Adipocyte (in vitro differentiated cells): ENCODE measurements around the gene STAB1.
"Not testable (repeated sequence)": the region's sequence is repeated elsewhere in the genome, so short reads cannot be mapped to it uniquely, and the experiment has no call there.

Experiments used
- DNase-seq: peaks from one replicate; pipeline ENCODE4 v3.0.0-alpha.2; 2015; ENCODE audit warnings: low read depth
- H3K27me3 ChIP-seq: replicated peaks from 2 replicates; pipeline ENCODE4 v1.7.0; 2013; ENCODE audit warnings: mild to moderate bottlenecking, low read length, moderate library complexity; ENCODE audit not compliant: control insufficient read depth, insufficient read depth
- H3K36me3 ChIP-seq: 2 replicates; pipeline ENCODE4 v1.7.0; 2013; ENCODE audit warnings: low read length, mild to moderate bottlenecking, moderate library complexity; ENCODE audit not compliant: control insufficient read depth, insufficient read depth, severe bottlenecking
- H3K4me1 ChIP-seq: 2 replicates; pipeline ENCODE4 v1.7.0; 2013; ENCODE audit warnings: mild to moderate bottlenecking, low read length, moderate library complexity; ENCODE audit not compliant: control insufficient read depth, insufficient read depth
- H3K4me3 ChIP-seq: 2 replicates; pipeline ENCODE4 v1.7.0; 2013; ENCODE audit warnings: mild to moderate bottlenecking, low read length, moderate library complexity
- H3K9ac ChIP-seq: 2 replicates; pipeline ENCODE4 v1.7.0; 2013; ENCODE audit warnings: mild to moderate bottlenecking, low read length, moderate library complexity
- H3K9me3 ChIP-seq: 2 replicates; pipeline ENCODE4 v1.7.0; 2013; ENCODE audit warnings: mild to moderate bottlenecking, low read length, moderate library complexity; ENCODE audit not compliant: control insufficient read depth

Gene STAB1

DNA sequence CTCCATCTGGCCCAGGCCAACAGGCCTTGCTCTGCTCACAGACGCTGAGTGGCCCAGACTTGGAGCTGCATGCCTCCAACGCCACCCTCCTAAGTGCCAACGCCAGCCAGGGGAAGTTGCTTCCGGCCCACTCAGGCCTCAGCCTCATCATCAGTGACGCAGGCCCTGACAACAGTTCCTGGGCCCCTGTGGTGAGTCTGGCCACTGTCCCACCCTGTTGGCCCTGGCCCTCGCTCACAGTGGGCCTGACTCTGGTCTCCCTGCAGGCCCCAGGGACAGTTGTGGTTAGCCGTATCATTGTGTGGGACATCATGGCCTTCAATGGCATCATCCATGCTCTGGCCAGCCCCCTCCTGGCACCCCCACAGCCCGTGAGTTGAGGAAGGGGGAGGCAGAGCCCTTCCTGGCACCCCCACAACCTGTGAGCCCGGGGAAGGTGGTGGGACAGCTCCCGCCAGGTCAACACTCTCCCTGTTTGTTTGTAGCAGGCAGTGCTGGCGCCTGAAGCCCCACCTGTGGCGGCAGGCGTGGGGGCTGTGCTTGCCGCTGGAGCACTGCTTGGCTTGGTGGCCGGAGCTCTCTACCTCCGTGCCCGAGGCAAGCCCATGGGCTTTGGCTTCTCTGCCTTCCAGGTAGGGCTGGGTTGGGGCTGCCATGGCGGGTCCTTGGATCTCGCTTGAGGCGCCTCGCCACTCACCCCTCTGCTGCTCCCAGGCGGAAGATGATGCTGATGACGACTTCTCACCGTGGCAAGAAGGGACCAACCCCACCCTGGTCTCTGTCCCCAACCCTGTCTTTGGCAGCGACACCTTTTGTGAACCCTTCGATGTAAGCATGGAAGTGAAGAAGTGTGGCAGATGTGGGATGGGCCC is 28.5 kb downstream of the STAB1 start:
- H3K27me3 ChIP-seq = no peaks in the 10 kb centered on the region
- no peak overlapping the region for H3K9ac ChIP-seq
- H3K36me3 ChIP-seq = peaks cover 25% of the 10 kb centered on the region
- H3K4me3 ChIP-seq = no peak overlapping the region
- peaks cover 11% of the 10 kb centered on the region for H3K4me1 ChIP-seq
- no peaks in the 10 kb centered on the region for H3K9me3 ChIP-seq
- no peak for DNase-seq

GRCh38 chr3:52524258-52524751 is 29.2 kb downstream of the STAB1 start:
- Histone ChIP-seq H3K4me3 (no peak overlapping the region), H3K9ac (no peak overlapping the region), H3K36me3 (peaks cover 30% of the 10 kb centered on the region), H3K9me3 (no peaks in the 10 kb centered on the region), H3K4me1 (peaks cover 12% of the 10 kb centered on the region), H3K27me3 (no peaks in the 10 kb centered on the region)
- DNase-seq = no peak

- DNase-seq = no peak
Measured at GRCh38 chr3:52524752-52525679, 29.9 kb downstream of the STAB1 start.

GRCh38 chr3:52525680-52526561 is 30.8 kb downstream of the STAB1 start:
- Histone ChIP-seq H3K27me3 (no peaks in the 10 kb centered on the region), H3K4me3 (no peak overlapping the region), H3K9me3 (no peaks in the 10 kb centered on the region), H3K9ac (no peak overlapping the region), H3K4me1 (peaks cover 27% of the 10 kb centered on the region), H3K36me3 (peaks cover 30% of the 10 kb centered on the region)
- DNase-seq = no peak

More at GRCh38 chr3:52524752-52525679, 29.9 kb downstream of the STAB1 start:
- Histone ChIP-seq H3K4me1 (peaks cover 19% of the 10 kb centered on the region), H3K9ac (no peak overlapping the region), H3K27me3 (no peaks in the 10 kb centered on the region), H3K9me3 (no peaks in the 10 kb centered on the region), H3K36me3 (peaks cover 30% of the 10 kb centered on the region), H3K4me3 (no peak overlapping the region)

DNA sequence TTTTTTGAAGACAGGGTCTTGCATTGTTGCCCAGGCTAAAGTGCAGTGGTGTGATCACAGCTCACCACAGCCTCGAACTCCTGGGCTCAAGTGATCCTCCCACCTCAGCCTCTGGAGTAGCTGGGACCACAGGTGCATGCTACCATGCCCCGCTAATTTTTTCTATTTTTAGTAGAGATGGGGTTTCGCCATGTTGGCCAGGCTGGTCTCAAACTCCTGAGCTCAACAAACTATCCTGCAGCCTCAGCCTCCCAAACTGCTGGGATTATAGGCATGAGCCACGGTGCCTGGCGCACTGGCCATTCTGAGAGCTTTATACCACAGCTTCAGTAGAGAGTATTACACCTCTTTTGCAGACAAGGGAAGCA is 31.5 kb downstream of the STAB1 start:
- not testable (repeated sequence) for H3K9ac ChIP-seq, H3K27me3 ChIP-seq, DNase-seq, H3K9me3 ChIP-seq, H3K4me3 ChIP-seq
- H3K4me1 ChIP-seq = peaks cover 32% of the 10 kb centered on the region
- peaks cover 30% of the 10 kb centered on the region for H3K36me3 ChIP-seq

- no peak overlapping the region for H3K9ac ChIP-seq
- peaks cover 30% of the 10 kb centered on the region for H3K36me3 ChIP-seq
- no peaks in the 10 kb centered on the region for H3K9me3 ChIP-seq
- no peak overlapping the region for H3K4me3 ChIP-seq
- DNase-seq = no peak
- peaks cover 37% of the 10 kb centered on the region for H3K4me1 ChIP-seq
- no peaks in the 10 kb centered on the region for H3K27me3 ChIP-seq
Measured at GRCh38 chr3:52527039-52527731, 32.0 kb downstream of the STAB1 start.

- H3K4me1 ChIP-seq = peaks cover 43% of the 10 kb centered on the region
Measured at GRCh38 chr3:52527732-52528585, 32.8 kb downstream of the STAB1 start.

GRCh38 chr3:52528586-52529375 is 33.6 kb downstream of the STAB1 start:
- no peaks in the 10 kb centered on the region for H3K9me3 ChIP-seq
- no peak overlapping the region for H3K4me3 ChIP-seq
- H3K9ac ChIP-seq = no peak overlapping the region
- H3K36me3 ChIP-seq = peaks cover 28% of the 10 kb centered on the region
- DNase-seq = no peak
- H3K27me3 ChIP-seq = no peaks in the 10 kb centered on the region
- H3K4me1 ChIP-seq = peaks cover 43% of the 10 kb centered on the region

More at GRCh38 chr3:52527732-52528585, 32.8 kb downstream of the STAB1 start:
- Histone ChIP-seq H3K9me3 (no peaks in the 10 kb centered on the region), H3K27me3 (no peaks in the 10 kb centered on the region), H3K9ac (no peak overlapping the region), H3K4me3 (no peak overlapping the region), H3K36me3 (peaks cover 30% of the 10 kb centered on the region)
- DNase-seq = no peak
